Measurements from ENCODE around the gene FNTB. TPM values are rescaled to one million over a fixed set of nuclear protein-coding genes. Genes with fewer than 3 reads are reported as not detected.
A peak's percentile ranks its signal among the peaks of the same experiment; 100 is the strongest.

FNTB gene
- total and polyA plus RNA-seq, 5 donors from 2014 or later, result 6.3 to 15.5 (median 7.9) TPM

DNA sequence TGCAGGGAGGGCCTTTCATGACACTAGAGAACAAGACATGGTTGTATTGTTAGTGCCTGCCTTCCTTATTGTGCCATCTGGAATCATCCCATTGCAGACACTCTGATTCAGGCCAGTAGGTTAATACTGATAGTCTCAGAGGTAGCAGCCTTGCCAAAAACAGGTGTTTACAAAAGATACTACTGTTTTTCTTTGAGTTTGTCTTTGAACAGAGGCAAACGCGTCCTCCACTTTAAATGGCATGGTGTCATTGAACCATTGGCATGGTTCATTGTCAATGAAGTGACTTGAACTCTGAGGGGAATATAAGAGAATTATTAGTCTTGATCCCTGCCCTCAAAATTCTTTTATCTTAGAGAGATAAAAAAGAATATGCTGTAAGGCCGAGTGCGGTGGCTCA, 4.2 kb downstream of the FNTB start:
- H3K4me1 ChIP-seq (ENCODE audit: control insufficient read depth, insufficient read depth, low read length, poor library complexity, severe bottlenecking), result peaks cover 43% of the 10 kb centered on the region
- H3K27ac ChIP-seq (ENCODE audit: insufficient read depth, low read length, poor library complexity, severe bottlenecking), result peak overlapping the region; percentile 52
- H3K36me3 ChIP-seq (ENCODE audit: control insufficient read depth, insufficient read depth, low read length), result no peaks in the 10 kb centered on the region
- peak overlapping the region; percentile 45 for H3K4me3 ChIP-seq (ENCODE audit: low read depth, low read length)
- no peaks in the 10 kb centered on the region for H3K27me3 ChIP-seq (ENCODE audit: control insufficient read depth, insufficient read depth, low read length)
- Mint-ChIP-seq H3K4me1 (peaks cover 25 to 68% (median 33%) of the 10 kb centered on the region in 4 donors), H3K4me3 (peak overlapping the region in 2 of 4 donors; percentile 85 to 90), H3K27ac (peak overlapping the region; percentile 52 to 82 (median 72)), H3K9me3 (no peaks in the 10 kb centered on the region), H3K36me3 (peaks cover 4% of the 10 kb centered on the region), H3K27me3 (no peaks in the 10 kb centered on the region)
- DNase-seq (no peak), ATAC-seq (ENCODE audit: low read depth in 2 of 2) (no peak)
- no peaks in the 10 kb centered on the region for H3K9me3 ChIP-seq (ENCODE audit: control insufficient read depth in 2 of 2, low read length in 2 of 2)

DNA sequence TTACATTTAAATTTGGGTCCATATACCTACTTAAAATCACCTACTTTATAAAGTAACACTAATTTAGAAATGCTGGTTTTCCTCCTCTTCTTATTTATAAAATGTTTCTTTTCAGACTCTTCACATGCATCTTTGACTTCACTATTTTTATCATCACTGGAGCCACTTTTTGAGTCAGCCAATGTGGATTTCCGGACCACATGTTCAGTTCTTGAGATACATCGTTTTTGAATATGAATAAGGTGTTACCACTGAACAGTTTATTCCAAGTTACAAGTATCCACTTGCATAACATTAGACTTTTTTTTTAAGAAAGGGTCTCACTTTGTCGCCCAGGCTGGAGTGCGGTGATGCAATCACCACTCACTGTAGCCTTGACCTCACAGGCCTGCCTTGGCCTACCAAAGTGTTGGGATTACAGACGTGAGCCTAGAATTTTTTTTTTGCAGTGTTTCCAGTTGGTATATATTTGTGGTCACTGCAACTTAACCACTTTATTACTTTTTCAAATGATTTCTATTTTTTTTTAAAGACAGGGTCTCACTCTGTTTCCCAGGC, 5.7 kb downstream of the FNTB start:
- H3K36me3 ChIP-seq (ENCODE audit: control insufficient read depth, insufficient read depth, low read length), result no peaks in the 10 kb centered on the region
- ATAC-seq (ENCODE audit: low read depth in 2 of 2) (no peak), DNase-seq (no peak)
- H3K4me3 Mint-ChIP-seq, result peak overlapping the region in 1 of 4 donors; percentile 77
- H3K27ac Mint-ChIP-seq, result no peak overlapping the region
- H3K9me3 Mint-ChIP-seq, result no peaks in the 10 kb centered on the region
- peaks cover 25 to 65% (median 31%) of the 10 kb centered on the region in 4 donors for H3K4me1 Mint-ChIP-seq
- H3K27me3 Mint-ChIP-seq, result no peaks in the 10 kb centered on the region
- no peak overlapping the region for H3K27ac ChIP-seq (ENCODE audit: insufficient read depth, low read length, poor library complexity, severe bottlenecking)
- H3K4me1 ChIP-seq (ENCODE audit: control insufficient read depth, insufficient read depth, low read length, poor library complexity, severe bottlenecking), result peaks cover 33% of the 10 kb centered on the region
- H3K9me3 ChIP-seq (ENCODE audit: control insufficient read depth in 2 of 2, low read length in 2 of 2), result no peaks in the 10 kb centered on the region
- no peaks in the 10 kb centered on the region for H3K27me3 ChIP-seq (ENCODE audit: control insufficient read depth, insufficient read depth, low read length)
- H3K4me3 ChIP-seq (ENCODE audit: low read depth, low read length), result no peak overlapping the region
- peaks cover 4% of the 10 kb centered on the region for H3K36me3 Mint-ChIP-seq

DNA sequence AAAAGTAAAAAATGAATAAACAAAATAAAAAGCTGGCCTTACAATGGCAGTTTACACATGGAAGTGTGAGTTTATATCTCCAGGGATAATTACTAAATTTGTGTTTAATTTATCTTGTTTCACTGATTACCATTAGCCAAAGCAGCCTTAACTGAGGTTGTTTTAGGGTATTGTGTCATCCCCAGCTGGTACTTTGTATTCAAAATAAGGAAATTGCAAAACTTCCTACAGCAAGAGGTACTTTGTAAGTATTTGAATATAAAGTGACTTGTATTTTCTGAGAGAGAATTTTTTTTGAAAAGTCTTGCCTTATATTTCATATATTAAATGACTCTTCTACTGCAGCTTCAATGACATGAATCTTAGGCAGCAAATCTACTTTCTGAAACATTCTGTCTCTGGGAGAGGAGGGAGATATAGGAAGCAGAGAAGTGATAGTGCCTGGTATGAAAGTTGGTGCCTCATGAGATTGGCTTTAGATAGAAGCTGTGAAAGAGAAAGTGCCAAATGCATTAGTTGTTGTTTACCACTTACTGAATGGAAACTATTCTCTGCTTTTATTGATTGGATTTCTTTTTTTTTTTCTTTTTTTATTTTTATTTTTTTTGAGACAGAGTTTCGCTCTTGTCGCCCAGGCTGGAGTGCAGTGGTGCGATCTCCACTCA, 6.7 kb downstream of the FNTB start:
- H3K27ac ChIP-seq (ENCODE audit: insufficient read depth, low read length, poor library complexity, severe bottlenecking), result no peak overlapping the region
- Mint-ChIP-seq H3K27me3 (no peaks in the 10 kb centered on the region), H3K9me3 (no peaks in the 10 kb centered on the region), H3K36me3 (peaks cover 4% of the 10 kb centered on the region), H3K27ac (no peak overlapping the region), H3K4me3 (no peak overlapping the region), H3K4me1 (peaks cover 26 to 61% (median 33%) of the 10 kb centered on the region in 4 donors)
- peaks cover 28% of the 10 kb centered on the region for H3K4me1 ChIP-seq (ENCODE audit: control insufficient read depth, insufficient read depth, low read length, poor library complexity, severe bottlenecking)
- DNase-seq (no peak), ATAC-seq (ENCODE audit: low read depth in 2 of 2) (no peak)
- H3K27me3 ChIP-seq (ENCODE audit: control insufficient read depth, insufficient read depth, low read length), result no peaks in the 10 kb centered on the region
- H3K9me3 ChIP-seq (ENCODE audit: control insufficient read depth in 2 of 2, low read length in 2 of 2), result no peaks in the 10 kb centered on the region
- no peaks in the 10 kb centered on the region for H3K36me3 ChIP-seq (ENCODE audit: control insufficient read depth, insufficient read depth, low read length)
- H3K4me3 ChIP-seq (ENCODE audit: low read depth, low read length), result no peak overlapping the region

DNA sequence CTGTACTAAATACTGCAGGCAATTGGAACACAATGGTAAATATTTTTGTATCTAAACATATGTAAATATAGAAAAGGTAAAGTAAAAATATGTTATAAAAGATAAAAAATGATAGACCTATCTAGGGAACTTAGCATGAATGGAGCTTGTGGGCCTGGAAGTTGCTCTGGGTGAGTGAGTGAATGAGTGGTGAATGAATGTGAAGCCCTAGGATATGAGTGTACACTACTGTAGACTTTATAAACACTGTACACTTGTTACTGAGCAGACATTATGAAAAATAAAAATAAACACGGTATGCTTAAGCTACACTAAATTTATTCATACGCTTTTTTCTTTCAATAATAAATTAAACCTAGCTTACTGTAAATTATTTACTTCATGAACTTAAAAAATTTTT, 7.8 kb downstream of the FNTB start:
- no peak for ATAC-seq (ENCODE audit: low read depth in 2 of 2)
- Histone ChIP-seq H3K4me3 (ENCODE audit: low read depth, low read length) (no peak overlapping the region), H3K36me3 (ENCODE audit: control insufficient read depth, insufficient read depth, low read length) (no peaks in the 10 kb centered on the region), H3K27me3 (ENCODE audit: control insufficient read depth, insufficient read depth, low read length) (no peaks in the 10 kb centered on the region), H3K4me1 (ENCODE audit: control insufficient read depth, insufficient read depth, low read length, poor library complexity, severe bottlenecking) (peaks cover 24% of the 10 kb centered on the region), H3K27ac (ENCODE audit: insufficient read depth, low read length, poor library complexity, severe bottlenecking) (no peak overlapping the region), H3K9me3 (ENCODE audit: control insufficient read depth in 2 of 2, low read length in 2 of 2) (no peaks in the 10 kb centered on the region)
- Mint-ChIP-seq H3K36me3 (peaks cover 4% of the 10 kb centered on the region), H3K27me3 (no peaks in the 10 kb centered on the region), H3K27ac (peak overlapping the region in 1 of 3 donors; percentile 38), H3K4me1 (peaks cover 22 to 52% (median 32%) of the 10 kb centered on the region in 4 donors), H3K4me3 (no peak overlapping the region), H3K9me3 (no peaks in the 10 kb centered on the region)
- DNase-seq, result no peak

DNA sequence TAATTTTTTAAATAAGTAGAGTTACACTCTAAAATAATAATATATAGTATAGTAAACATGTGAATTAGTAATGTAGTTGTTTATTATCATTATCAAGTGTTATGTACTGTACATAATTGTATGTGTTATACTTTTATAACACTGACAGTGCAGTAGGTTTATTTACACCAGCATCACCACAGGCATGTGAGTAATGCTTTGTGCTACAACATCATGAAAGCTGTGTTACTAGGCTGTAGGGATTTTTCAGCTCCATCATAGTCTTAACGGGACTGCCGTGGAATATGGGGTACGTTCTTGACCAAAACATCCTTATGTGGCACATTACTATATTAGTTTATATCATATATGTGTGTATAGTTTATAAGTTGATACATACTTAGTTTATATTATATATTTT, 8.6 kb downstream of the FNTB start:
- H3K9me3 Mint-ChIP-seq, result no peaks in the 10 kb centered on the region
- Histone ChIP-seq H3K27me3 (ENCODE audit: control insufficient read depth, insufficient read depth, low read length) (no peaks in the 10 kb centered on the region), H3K27ac (ENCODE audit: insufficient read depth, low read length, poor library complexity, severe bottlenecking) (no peak overlapping the region), H3K9me3 (ENCODE audit: control insufficient read depth in 2 of 2, low read length in 2 of 2) (no peaks in the 10 kb centered on the region), H3K4me3 (ENCODE audit: low read depth, low read length) (no peak overlapping the region), H3K36me3 (ENCODE audit: control insufficient read depth, insufficient read depth, low read length) (no peaks in the 10 kb centered on the region), H3K4me1 (ENCODE audit: control insufficient read depth, insufficient read depth, low read length, poor library complexity, severe bottlenecking) (peaks cover 16% of the 10 kb centered on the region)
- DNase-seq, result no peak
- no peaks in the 10 kb centered on the region for H3K27me3 Mint-ChIP-seq
- peaks cover 17 to 49% (median 25%) of the 10 kb centered on the region in 4 donors for H3K4me1 Mint-ChIP-seq
- H3K36me3 Mint-ChIP-seq, result peaks cover 6% of the 10 kb centered on the region
- no peak overlapping the region for H3K27ac Mint-ChIP-seq
- no peak overlapping the region for H3K4me3 Mint-ChIP-seq
- ATAC-seq (ENCODE audit: low read depth in 2 of 2), result no peak

DNA sequence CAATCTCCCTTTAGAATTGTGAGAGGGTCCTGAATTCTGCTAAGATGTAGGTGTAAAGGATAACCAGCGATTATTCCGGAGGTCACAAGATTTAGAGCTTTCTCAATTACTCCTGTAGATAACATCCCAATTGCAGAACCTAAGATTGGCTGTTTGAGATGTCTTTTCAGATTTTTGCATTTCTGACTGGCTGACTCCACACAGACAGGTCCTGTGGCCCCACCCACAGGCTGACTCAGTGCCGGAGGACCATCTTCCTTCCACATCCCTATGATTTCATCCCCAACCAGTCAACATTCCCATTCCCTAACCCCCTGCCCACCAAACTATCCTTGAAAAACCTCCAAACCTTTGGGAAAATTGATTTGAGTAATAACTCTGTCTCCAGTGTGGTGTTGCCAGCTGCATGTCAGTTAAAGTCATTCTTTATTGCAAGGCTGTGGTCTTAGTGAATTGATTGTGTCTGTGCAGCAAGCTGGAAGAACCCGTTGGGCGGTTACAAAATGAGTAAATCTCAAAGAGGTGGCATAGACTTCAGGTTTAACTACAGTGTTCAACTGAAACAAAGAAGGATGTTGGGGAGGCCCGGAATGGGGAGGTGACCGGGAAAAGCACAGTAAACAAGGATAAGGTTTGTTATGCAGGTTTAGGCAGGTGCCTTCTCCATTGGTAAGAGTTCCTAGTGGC, 10.6 kb downstream of the FNTB start:
- H3K27ac Mint-ChIP-seq, result peak overlapping the region; percentile 2 to 79 (median 68)
- DNase-seq, result peak in 1 of 3 donors; percentile 28
- H3K9me3 Mint-ChIP-seq, result no peaks in the 10 kb centered on the region

DNA sequence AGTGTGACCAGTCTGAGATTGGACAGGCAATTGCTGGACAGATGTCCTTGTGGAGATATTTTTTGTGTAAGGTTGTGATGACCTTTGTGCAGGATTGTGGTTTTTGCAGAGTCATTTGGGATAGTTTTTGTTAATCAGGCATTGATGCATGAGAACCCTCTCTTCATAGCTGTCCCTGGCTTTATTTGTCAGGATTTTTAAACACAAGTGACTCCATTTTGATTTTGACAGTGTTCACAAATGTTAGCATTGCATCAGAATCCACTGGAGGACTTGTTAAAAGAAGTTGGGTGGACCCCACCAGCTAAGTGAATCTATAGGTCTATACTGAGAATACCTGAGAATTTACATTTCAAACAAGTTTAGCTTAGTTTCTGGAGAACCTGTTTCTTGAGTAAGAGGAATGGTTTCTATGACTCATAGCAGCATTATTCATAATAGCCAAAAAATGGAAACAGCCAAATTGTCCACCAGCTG, 11.8 kb downstream of the FNTB start:
- H3K4me3 ChIP-seq (ENCODE audit: low read depth, low read length), result no peak overlapping the region
- no peaks in the 10 kb centered on the region for H3K27me3 Mint-ChIP-seq
- ATAC-seq (ENCODE audit: low read depth in 2 of 2) (no peak), DNase-seq (no peak)
- no peaks in the 10 kb centered on the region for H3K27me3 ChIP-seq (ENCODE audit: control insufficient read depth, insufficient read depth, low read length)
- H3K27ac ChIP-seq (ENCODE audit: insufficient read depth, low read length, poor library complexity, severe bottlenecking), result no peak overlapping the region
- no peaks in the 10 kb centered on the region for H3K36me3 ChIP-seq (ENCODE audit: control insufficient read depth, insufficient read depth, low read length)
- H3K9me3 ChIP-seq (ENCODE audit: control insufficient read depth in 2 of 2, low read length in 2 of 2), result no peaks in the 10 kb centered on the region
- H3K27ac Mint-ChIP-seq, result no peak overlapping the region
- peaks cover 19 to 44% (median 26%) of the 10 kb centered on the region in 4 donors for H3K4me1 Mint-ChIP-seq
- peaks cover 8% of the 10 kb centered on the region for H3K36me3 Mint-ChIP-seq
- no peaks in the 10 kb centered on the region for H3K4me1 ChIP-seq (ENCODE audit: control insufficient read depth, insufficient read depth, low read length, poor library complexity, severe bottlenecking)
- H3K4me3 Mint-ChIP-seq, result no peak overlapping the region
- no peaks in the 10 kb centered on the region for H3K9me3 Mint-ChIP-seq

More for the DNA sequence above, 10.6 kb downstream of the FNTB start:
- Mint-ChIP-seq H3K4me3 (peak overlapping the region; percentile 29 to 77 (median 62)), H3K4me1 (peaks cover 13 to 41% (median 20%) of the 10 kb centered on the region in 4 donors), H3K27me3 (no peaks in the 10 kb centered on the region), H3K36me3 (peaks cover 8% of the 10 kb centered on the region)
- Histone ChIP-seq H3K9me3 (ENCODE audit: control insufficient read depth in 2 of 2, low read length in 2 of 2) (no peaks in the 10 kb centered on the region), H3K27me3 (ENCODE audit: control insufficient read depth, insufficient read depth, low read length) (no peaks in the 10 kb centered on the region), H3K36me3 (ENCODE audit: control insufficient read depth, insufficient read depth, low read length) (no peaks in the 10 kb centered on the region), H3K4me1 (ENCODE audit: control insufficient read depth, insufficient read depth, low read length, poor library complexity, severe bottlenecking) (peaks cover 4% of the 10 kb centered on the region), H3K27ac (ENCODE audit: insufficient read depth, low read length, poor library complexity, severe bottlenecking) (peak overlapping the region; percentile 29), H3K4me3 (ENCODE audit: low read depth, low read length) (peak overlapping the region; percentile 45)
- ATAC-seq (ENCODE audit: low read depth in 2 of 2), result peak in 1 of 2 donors; percentile 44

Measured in CD4-positive, CD25-positive, alpha-beta regulatory T cell (primary cell).